NCI-H146 (cell line): ENCODE data around the gene OR11H7.
A peak's percentile ranks its signal among the peaks of the same experiment; 100 is the strongest.
"Not testable (repeated sequence)": the region's sequence is repeated elsewhere in the genome, so short reads cannot be mapped to it uniquely, and the experiment has no call there.

Experiments used
- DNase-seq: peaks from one replicate; lab custom pipeline; 2025; lab: John Stamatoyannopoulos, UW

OR11H7 gene

DNA sequence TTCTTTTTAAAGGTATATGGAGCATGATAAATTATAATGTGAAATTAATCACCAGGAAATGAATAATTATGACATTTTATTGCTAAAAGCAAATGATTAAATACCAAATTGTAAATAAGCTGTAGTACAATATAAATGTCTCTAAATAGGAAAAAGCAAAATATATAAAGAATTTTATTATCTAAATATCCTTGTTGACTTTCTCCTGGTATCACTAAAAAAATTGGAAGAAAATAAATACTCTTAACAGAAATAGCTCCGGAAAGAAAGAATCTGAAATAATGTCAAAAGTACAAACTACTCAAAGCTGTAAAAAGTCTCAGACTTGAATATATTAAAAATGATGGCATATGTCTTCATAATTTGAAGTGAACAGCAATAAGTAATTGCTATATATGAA is at the start of gene OR11H7:
OR11H7 (plus strand) TSS at position 301 of the 400 bp plus-strand sequence.
- no peak for DNase-seq

GRCh38 chr14:20179218-20179617 is 49.6 kb upstream of the OR11H7 start:
- no peak for DNase-seq

GRCh38 chr14:20179880-20180279 is 48.9 kb upstream of the OR11H7 start:
- no peak for DNase-seq

DNA sequence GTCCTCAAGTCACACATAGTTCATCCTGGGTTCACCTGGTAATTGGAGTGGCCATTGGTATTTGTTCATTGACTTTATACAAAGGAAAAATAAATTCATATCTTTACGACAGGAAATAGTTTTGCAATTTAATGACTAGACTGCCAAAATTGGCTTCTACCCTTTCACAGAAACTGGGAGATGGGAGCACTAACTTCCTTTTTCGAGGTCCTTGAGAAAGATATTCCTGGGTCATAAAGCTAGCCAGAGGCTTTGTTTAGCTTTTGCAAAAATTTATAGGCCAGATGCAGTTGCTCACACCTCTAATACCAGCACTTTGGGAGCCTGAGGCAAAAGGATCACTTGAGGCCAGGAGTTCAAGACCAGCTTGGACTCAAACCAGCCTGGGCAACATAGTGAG is 48.3 kb upstream of the OR11H7 start:
- no peak for DNase-seq

DNA sequence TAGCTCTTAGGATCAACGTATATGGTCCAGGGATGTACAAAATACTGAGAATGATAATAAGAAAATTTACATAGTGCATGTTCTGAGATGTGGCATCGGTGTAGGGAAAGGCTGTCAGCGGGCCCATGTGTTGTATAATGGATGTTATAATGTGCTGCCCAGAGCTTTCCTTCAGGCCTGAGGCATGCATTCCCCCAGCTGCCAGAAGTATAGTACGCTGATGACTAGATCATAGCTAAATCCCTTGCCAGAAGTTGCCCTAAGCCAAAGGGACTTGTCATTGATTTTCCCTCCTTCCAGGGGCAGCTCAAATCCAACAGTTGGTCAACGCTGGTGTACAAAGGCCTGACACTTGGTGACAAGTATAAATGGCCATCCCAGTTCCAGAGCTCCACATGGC is 44.6 kb upstream of the OR11H7 start:
- DNase-seq: no peak

GRCh38 chr14:20190596-20190995 is 38.2 kb upstream of the OR11H7 start, which contains the start of gene OR11G2:
Gene OR11G2 (plus strand): TSS chr14:20190896. CDS start chr14:20197438, 6,542 bp downstream.
- DNase-seq: no peak

DNA sequence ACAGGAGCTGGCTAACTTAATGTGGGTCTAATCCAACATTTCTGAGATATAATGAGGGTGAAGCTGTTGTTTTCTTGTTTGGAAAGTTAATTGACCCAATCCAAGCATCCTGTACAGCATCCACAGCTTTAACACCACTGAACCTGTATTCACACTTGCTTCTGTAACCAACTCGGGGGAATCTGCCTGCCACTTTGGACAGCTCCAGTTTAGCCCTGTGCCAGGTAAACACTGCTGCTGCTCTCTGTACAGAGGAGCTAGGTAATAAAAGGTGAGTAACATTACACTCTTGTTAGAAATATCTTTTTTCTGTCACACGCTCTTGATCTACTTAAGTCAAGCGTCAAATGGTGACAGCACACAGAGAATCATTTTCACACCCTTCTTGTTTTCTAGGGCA is 37.4 kb upstream of the OR11H7 start:
- DNase-seq: no peak

DNA sequence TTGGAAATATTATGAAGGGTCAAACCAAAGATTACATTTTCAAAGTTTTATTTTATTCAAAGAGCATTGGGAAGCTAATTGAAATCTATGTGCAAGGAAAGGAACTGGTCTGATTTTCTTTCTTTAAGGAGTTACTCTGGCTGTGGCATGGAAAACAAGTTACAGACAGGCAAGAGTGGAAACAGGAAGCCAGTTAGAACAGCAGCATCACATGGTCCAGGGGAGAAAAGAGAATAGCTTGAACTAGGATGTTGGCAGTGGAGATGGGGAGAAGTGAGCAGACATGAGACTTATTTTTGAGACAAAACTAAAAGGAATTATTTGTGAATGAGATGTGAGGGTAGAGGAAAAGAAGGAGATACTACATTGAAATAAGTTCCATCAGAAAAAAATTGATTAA is 34.7 kb upstream of the OR11H7 start:
- no peak for DNase-seq

- not testable (repeated sequence) for DNase-seq
Observed at GRCh38 chr14:20195170-20195569, 33.6 kb upstream of the OR11H7 start.

- no peak for DNase-seq
Observed at GRCh38 chr14:20195911-20196310, 32.9 kb upstream of the OR11H7 start.

DNA sequence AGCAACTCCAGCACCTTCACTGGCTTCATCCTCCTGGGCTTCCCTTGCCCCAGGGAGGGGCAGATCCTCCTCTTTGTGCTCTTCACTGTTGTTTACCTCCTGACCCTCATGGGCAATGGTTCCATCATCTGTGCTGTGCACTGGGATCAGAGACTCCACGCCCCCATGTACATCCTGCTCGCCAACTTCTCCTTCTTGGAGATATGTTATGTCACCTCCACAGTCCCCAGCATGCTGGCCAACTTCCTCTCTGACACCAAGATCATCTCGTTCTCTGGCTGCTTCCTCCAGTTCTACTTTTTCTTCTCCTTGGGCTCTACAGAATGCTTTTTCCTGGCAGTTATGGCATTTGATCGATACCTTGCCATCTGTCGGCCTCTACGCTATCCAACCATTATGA is 31.3 kb upstream of the OR11H7 start:
- no peak for DNase-seq

- DNase-seq: no peak
Observed at GRCh38 chr14:20198991-20199390, 29.8 kb upstream of the OR11H7 start.

GRCh38 chr14:20204721-20205120 is 24.1 kb upstream of the OR11H7 start:
- no peak for DNase-seq

- DNase-seq: no peak
Observed at GRCh38 chr14:20209595-20209994, 19.2 kb upstream of the OR11H7 start.

- not testable (repeated sequence) for DNase-seq
Observed at GRCh38 chr14:20212406-20212805, 16.4 kb upstream of the OR11H7 start.

GRCh38 chr14:20215196-20215595 is 13.6 kb upstream of the OR11H7 start:
- no peak for DNase-seq

GRCh38 chr14:20219033-20219432 is 9.7 kb upstream of the OR11H7 start:
- DNase-seq: no peak

- DNase-seq: no peak
Observed at GRCh38 chr14:20223410-20223809, 5.4 kb upstream of the OR11H7 start, which contains the start of gene OR11H6. Gene OR11H6 (plus strand): TSS chr14:20223710. CDS start chr14:20223710, 0 bp downstream.

GRCh38 chr14:20235415-20235814 is 6.6 kb downstream of the OR11H7 start:
- not testable (repeated sequence) for DNase-seq

DNA sequence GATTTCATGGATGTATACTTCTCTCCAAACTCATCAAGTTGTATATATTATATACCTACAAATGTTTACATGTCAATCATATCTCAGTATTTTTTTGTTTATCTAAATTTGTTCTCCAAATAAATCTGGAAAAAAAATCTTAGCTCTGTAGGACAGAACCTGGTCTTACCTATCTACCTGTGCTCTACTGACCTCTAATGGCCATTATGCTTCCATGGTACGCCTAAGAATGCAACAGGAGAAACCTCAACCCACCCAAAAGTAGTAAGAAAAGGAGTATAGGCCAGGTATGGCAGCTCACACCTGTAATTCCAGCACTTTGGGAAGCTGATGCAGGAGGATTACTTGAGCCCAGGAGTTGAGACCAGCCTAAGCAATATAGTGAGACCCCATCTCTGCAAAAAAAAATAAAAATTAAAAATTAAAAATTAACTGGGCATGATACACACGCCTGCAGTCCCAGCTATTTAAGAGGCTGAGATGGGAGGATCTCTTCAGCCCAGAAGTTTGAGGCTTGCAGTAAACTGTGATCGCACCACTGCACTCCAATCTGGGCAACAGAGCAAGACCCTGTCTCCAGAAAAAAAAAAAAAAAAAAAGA is 19.0 kb downstream of the OR11H7 start:
- peak; percentile 18 for DNase-seq

DNA sequence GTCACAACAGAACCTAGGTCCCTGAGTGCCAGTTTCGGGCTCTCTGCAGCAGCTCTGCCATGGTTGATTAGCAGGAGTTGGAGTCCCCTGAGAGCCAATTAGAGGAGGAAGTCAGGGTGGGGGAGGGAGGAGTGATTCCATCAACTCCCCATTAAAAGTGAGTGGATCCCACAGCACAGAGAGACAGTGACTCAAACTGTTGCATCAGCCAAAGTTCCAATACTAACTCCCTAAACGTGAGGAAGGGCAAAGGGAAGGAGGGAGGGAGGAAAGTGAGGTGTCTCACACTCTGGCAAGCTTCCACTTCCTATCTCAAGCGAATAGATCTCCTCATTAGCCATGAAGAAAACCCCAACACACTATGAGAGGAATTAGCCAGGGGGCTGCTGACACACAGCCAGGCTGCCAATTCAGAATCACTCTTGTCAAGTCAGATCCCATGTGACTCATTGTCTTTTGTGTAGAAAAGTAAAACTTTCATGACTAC is 33.9 kb downstream of the OR11H7 start:
- no peak for DNase-seq

- not testable (repeated sequence) for DNase-seq
Observed at GRCh38 chr14:20264361-20264760, 35.6 kb downstream of the OR11H7 start.

DNA sequence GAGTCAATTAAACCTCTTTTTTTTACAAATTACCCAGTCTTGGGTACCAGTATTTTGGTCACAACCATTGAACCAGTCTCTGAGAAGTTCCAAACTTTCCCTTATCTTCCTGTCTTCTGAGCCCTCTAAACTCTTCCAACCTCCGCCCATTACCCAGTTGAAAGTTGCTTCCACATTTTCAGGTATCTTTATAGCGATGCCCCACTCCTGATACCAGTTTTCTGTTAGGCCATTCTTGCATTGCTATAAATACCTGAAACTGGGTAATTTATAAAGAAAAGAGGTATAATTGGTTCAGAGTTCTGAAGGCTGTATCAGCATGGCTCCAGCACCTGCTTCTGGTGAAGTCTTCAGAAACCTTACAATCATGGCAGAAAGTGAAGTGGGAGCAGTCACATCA is 45.3 kb downstream of the OR11H7 start:
- no peak for DNase-seq

- no peak for DNase-seq
Observed at GRCh38 chr14:20277409-20277808, 48.6 kb downstream of the OR11H7 start.
